NCI-H774 (cell line): Measurements from ENCODE around the gene USF1.
"Not testable (repeated sequence)": the region's sequence is repeated elsewhere in the genome, so short reads cannot be mapped to it uniquely, and the experiment has no call there.

Experiments
- DNase-seq: peaks from one replicate; lab custom pipeline; 2025; lab: John Stamatoyannopoulos, UW

USF1 gene

DNA sequence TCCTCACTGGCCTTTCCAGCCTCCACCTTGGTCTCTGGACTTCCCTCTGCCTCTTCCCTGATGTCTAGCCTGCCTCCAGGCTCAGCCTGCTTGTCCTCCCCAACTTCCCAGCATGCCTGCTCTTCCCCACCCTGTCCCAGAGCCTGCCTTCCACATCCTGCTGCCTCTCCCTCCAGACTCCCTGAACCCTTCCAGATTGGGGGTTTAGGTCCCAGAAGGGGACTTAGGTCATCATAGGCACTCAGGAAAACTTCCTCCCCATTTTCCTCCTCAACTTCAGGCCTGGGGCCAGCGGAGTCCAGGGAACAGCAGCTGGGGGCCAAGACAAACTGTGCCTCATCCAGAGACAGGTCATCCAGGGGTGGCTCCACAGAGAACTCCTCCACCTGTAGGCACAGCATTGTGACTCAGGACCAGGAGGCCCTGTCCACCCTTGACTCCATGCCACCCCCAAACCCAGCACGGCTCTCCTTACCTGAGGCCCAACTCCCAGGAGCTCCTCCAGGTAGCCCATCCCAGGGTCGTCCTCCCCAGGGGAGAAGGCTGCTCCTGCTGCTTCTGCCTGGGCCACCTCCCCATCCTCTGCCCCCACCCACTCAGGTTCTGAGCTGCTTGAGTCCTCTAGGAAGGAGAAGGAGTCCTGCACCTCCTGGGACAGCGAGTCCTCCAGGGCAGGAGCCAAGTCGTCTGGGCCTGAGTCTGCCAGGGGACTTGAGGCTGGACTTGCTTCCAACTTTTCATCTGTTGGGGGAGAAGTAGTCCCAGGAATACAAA lies 3.4 kb upstream of the USF1 start:
- DNase-seq = no peak

DNA sequence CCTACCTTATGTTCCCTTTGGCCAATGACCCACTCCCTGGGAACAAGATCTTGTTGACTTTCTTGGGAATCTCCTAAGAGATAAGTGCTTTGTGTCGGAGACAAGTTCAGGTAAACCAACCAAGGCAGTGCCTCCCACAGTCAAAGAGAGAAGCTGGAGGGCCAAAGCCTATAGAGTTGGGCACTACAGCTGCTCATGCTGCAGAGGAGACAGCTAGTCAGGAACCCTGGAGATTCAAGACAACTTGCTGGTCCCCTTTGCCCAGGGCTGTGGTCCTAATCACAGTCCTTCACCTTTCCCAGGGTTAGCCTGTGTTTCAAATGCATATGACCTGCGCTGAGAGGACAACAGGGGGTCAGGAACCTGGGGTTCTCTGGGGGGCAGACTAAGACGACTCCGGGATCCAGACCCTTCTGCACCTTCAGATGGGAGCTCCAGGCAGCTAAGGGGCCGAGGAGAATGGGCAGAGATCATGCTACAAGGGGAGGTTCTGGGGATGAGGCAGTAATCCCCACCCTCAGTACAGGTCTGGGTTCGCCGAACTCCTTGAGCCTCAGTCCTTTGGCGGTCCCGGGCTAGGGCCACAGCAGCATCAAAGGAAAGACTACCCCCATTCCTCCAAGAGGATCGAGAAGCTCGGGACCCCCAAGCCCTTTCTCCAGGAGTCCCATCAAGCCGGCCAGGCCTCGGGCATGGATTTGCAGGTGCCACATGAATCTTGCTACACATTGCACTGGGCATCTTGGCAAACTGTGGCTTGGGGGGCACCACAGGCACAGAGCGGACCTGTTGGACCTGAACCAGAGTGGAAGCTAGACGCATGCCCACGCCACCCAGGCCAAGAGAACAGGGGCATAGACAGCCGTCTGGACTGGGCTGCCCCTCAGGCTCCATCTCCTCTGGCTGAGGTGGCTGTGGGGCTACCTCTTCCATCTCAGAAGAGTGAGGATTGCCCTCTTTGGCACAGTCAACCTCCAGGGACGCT lies 2.0 kb upstream of the USF1 start:
- DNase-seq = no peak

DNA sequence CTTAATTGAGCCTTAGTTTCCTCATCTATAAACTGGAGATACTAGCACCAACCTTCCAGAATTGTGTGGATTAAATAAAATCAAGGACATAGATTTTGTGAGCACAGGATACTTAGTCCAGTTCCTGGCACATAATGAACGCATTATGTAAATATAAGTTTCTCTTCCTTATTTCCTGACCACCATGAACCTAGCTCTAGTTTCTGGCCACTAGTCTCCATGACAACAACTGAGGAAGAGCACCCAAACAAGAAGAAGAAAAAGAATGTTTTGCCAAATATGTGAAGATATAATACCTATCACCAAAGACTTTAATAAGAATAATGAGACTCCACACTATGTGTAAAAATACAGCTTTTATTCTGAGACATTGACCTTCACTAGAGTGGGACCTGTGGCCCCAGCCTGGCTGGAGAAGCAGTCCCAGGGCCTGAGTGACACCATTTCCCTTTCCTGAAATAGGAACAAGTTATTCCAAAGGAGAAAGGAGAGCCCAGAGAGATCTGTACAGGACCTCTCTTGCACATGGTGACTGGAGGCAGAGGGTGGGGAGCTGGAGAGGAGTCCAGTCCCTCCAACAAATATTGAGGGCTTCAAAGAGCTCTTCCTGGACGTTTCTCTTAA lies 940 bp upstream of the USF1 start:
- DNase-seq = no peak

DNA sequence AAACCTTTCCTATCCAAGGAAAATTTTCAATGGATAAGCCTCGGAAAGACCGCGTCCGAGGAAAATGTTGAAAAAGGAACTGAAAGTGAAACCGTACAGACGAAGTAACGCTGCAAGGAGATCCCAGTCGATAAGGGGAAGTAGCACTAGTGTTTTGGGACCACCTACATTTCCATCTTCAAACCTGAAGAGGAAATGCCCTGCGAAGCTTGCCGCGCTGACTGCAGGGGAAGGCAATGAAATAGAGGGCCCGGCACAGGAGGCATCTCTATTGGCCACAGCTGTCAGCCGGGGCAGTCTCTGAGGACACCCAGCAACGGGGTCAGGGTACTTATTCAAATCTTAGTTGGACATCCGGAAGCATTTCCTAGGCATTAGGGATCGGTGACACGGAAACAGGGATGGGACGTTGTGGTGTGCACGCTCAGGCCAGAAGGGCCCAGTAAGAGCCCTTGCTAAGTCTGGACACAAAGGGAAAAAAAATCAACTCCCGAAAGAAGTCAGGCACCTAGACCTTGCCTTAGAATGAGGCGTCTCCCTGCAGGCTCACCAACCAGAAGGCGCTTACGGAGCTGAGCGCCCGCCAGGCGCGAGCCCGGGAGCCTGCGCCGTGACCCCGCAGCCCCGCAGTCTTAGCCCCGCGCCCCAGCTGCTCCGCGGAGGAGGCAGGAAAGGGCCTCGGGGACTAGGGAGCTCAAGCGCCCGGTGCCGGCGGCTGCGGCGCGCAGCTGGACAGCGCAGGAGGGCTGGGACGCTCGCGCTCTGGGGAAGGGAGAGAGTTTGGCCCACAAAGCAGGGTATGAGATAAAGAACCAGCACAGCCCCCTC lies 655 bp downstream of the USF1 start:
- DNase-seq = peak; percentile 40

DNA sequence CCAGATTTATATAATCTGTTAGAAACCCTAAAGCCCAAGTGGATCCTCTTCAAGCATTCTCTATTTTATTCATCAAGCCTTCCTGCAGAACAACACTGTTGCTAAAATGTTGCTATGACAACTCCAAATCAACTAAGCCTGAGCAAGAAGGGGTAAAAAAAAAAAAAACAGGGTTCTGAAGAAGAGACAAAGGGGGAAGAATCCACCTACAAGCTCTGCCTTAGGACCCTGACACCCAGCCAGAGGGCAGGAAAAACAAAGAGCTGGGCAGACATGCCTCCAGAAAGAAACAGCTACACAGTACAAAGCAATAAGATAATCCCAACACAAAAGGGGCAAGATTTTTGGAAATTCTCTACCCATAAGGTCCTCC lies 1.3 kb downstream of the USF1 start:
- DNase-seq = no peak

DNA sequence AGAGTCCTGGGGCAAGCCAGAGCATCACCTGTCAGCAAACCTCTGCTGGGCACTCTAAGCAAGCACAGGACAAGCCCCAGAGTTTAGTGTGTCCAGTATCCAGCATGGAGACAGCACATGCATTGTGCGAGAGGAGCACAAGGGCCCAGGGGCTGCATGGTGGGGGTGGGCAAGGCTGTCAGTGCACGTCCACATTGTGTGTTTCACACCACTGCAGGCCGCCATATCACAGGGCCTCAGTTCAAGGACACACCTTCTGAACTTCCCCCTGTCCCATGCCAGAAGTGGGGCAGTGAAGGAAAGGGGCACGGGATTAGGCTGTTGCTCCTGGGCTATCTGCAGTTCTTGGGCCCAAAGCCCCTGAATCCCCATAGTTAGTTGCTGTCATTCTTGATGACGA lies 6.2 kb downstream of the USF1 start:
- DNase-seq = no peak

DNA sequence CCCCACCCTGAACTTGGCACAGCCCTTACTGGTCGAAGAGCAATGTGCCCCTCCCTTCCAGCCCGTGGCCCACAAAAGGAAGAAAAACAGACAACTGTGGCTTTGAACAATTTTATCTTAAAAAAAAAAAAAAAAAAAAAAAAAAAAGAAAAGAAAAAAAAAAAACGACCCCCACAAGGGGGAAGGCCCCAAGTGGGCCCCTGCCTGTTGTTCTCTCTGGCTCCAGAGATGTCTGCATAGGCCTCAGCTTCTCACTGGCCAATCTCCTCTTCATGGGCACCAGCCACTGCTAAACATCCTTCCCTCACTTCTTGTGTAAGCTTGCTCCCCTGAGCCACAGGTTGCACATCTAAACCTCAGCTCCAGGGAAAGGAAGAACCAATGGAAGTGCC lies 6.6 kb downstream of the USF1 start:
- no peak for DNase-seq

DNA sequence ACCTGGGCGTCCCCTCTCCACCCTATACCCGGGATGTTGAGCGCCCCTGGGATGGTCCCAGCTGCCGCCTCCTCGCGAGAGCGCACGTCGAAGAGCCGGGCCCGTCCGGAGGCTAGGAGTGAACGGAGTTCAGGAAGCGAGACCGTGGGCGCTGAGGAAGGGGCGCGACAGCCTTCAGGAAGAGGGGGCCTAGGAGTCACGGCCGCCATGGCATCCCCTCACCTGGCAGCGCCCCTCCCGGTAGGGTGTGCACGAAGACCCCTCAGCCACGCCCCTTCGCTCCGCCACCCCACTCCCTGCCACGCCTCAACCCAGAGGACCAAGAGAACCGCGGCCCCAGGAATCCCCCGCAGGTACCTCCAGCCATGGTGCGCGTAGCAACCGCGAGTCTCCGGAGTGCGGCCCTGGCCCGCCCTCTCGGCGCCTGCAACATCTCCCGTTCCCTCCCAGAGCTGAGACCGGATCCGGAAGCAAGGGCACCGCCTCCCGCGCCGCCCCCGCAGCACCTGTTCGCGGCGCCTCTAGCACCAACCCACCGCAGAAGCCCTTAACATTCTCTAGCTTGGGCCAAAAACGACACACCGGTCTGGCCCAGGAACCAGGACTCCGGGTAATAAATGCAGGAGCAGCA lies 7.1 kb downstream of the USF1 start, which contains the start of gene TSTD1:
Gene TSTD1 (minus strand): TSS at position 442 of the 631 bp plus-strand sequence. CDS start 75 bp downstream, at position 367.
- peak; percentile 78 for DNase-seq

DNA sequence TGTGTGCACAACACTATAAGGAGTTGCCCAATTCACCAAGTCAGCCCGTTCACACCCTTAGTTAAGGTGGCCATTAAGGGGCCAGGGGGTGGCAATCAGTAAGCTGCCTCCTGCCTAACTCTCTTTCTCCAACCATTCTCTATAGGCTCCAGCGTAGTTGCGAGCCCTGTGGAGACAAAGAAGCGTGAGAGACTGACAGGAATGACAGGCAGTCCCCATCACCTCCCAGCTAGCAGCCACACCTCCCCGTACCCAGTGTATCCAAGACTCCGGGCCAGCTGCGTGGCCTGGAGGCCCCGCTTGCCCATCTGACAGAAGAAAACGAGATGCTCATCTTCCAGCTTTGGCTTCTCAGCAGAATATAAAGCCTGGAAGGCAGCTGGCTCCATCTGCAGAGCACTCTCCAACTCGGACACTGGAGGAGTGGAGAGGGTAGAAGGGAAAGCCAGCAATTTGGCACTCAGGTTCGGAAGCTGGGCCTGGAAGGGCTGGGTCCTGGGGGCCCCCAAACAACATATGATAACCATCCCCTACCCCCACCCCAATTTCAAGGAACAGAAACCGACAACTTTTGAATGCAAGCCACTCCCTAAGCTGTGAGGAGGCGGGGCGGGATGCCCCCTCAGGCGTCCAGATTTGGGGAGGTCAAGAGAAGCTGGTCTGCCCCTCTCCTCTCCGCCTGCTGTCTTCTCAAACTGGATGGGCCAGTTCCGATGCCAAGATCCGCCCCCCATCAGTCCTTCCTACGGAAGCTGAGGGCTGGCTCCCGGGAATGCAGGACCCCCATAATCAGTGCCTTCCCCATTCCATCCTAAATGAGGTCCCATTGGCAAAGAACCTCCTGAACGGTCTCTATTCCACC lies 7.9 kb downstream of the USF1 start:
- DNase-seq = no peak

DNA sequence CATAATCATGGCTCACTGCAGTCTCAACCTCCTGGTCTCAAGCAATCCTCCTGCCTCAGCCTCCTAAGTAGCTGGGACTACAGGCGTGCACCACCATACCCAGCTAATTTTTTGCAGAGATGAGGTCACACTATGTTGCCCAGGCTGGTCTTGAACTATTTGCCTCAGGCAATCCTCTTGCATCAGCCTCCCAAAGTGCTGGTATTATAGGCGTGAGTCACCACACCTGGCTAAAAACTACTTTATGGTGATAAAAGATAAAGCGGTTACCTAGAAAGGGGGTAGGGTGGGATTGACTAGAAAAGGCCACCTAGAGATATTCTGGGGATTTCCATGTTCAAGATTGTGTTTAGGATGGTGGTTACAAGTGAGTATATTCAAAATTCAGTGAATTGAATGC lies 12.0 kb downstream of the USF1 start:
- no peak for DNase-seq

DNA sequence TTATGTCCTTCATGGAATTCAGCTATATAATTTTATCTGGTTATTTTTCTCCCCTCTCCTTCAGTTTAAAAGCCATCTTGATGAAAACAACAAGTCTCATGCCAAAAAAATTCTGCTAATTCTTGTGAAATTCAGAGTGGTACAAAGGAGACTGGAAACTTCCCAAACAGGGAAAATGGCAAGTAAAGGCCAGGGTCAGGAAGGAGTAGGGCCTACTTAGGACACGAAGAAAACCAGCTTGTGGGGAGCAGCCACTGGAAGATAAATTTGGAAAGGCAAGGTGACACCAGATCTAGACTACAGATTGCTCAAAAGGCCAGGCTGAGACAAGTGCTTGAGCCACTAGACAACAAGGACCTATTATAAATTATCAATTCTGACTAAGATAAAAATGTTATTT lies 13.4 kb downstream of the USF1 start:
- no peak for DNase-seq

DNA sequence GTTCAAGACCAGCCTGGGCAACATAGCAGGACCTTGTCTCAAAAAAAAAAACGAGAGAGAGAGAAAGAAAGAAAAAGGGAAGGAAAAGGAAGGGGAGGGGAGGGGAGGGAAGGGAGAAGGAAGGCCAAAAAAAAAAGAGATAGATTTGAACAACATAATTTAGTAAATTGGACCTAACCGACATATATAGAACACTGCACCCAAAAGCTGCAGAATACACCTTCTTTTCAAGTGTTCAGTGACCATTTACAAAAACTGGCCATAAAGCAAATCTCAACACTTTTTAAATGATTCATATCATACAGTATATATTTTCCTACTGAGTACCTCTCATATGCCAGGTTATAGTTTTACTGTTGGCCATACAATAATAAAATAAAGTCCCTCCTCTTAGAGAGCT lies 13.9 kb downstream of the USF1 start:
- DNase-seq = no peak

DNA sequence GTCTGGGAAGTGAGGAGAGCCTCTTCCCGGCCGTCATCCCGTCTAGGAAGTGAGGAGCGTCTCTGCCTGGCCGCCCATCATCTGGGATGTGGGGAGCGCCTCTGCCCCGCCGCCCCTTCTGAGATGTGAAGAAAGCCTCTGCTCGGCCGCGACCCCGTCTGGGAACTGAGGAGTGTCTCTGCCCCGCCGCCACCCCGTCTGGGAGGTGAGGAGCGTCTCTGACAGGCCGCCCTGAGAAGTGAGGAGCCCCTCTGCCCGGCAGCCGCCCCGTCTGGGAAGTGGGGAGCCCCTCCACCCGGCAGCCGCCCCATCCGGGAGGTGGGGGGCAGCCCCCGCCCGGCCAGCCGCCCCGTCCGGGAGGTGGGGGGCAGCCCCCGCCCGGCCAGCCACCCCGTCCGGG lies 16.3 kb downstream of the USF1 start:
- DNase-seq = not testable (repeated sequence)

DNA sequence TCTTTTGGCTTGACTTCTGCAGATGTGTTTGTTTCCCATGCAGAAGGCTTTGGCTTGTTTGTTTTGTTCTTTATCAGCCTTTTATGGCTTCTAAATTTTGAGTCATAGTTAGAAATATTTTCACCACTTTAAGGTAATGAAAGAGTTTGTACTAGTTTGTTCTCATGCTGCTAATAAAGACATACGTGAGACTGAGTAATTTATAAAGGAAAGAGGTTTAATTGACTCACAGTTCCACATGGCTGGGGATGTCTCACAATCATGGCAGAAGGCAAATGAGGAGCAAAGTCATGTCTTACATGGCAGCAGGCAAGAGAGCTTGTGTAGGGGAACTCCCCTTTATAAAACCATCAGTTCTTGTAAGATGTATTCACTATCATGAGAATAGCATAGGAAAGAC lies 18.8 kb downstream of the USF1 start:
- not testable (repeated sequence) for DNase-seq

DNA sequence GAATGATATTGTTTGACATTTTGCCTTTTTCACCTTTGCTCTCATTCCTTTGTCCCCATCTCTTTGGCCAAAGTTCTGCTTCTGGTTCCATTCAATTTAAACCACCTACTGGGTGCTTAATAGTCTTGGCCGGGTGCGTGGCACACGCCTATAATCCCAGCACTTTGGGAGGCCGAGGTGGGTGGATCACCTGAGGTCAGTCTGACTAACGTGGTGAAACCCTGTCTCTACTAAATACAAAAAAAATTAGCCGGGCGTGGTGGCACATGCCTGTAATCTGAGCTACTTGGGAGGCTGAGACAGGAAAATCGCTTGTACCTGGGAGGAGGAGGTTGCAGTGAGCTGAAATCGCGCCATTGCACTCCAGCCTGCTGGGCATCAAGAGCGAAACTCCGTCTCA lies 23.3 kb downstream of the USF1 start:
- not testable (repeated sequence) for DNase-seq

DNA sequence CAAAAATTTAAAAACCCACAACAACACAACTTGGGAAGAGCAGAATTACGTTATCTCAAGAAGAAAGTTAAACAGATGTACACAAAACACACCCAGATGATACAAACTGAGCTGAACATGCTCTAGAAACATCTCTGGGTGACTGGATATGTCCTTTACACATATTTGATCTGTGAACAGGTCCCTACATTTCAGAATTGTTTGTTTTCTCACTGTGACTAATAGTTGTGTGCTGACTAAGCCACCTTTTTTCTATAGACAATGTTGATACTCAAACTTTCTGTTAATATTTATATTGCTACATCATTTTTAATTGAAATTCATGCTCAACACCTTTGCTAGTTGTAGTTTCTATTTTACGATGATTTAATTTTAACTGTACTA lies 23.8 kb downstream of the USF1 start:
- no peak for DNase-seq

DNA sequence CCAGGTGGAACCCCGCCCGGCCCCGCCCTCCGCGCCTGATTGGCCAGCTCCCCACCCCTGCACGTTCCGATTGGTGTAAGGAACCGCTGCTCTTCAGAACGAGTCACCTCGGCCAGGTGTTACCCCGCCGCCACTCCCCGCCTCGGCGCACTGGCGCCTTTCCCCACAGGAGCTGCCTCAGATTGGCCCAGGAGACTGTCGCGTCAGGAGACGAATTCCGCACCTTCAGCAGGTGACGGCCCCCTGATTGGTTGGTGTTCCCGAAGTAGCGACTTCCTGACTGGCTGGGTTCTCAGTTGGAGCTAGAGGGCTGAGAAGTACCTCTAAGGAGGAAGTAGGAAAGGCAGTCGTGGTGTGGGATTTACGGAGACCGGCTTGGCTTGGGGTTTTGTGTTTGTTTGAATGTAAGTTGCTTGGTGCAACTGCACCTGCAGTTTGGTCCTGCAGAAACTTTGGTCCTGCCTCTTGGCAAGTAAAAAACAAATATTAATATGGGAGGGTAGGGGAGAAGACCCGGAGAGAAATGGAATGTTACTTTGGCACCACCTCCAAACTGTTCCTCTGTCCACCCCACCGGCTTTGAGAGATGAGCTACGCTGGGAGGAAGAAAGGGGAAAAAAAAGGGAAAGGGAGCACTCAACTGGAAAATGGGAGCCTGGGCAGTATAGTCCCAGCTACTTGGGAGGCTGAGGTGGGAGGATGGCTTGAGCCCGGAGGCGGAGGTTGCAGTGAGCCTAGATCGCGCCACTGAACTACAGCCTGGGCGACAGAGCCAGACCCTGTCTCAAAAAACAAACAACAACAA lies 24.4 kb downstream of the USF1 start:
- DNase-seq = peak; percentile 99

DNA sequence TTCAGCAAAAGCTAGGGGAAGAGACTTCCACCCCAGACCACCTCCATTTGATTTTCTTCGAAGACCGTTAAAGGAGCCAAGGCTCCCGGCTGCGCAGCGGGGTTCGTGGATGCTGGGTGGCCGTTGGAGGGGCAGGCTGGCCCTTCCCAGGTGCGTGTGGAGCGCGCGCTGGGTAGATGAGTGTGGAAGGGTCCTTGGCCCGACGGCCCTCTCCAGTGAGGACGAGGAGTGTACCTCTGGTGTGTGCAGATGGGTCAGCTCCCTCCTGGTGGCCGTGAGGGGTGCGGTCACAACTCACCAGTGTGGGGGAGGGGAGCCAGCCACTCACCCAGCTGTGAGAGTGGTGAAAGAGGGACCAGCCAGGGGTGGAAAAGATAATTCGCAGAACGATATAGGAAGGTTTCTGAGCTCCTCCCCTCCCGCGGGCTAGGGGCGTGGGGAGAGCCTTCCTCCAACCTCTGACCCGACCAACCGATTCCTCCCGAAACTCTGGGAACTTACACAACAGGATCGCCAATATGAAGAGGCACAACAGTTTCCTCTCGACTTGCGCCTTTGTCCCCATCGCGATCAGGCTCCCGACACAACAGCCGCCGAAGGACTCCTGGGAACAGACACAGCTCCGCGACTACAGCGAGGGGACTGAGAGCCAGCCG lies 25.1 kb downstream of the USF1 start, which contains the start of gene F11R:
Gene F11R (minus strand): TSS at position 644 of the 656 bp plus-strand sequence. CDS start 79 bp downstream, at position 565.
- no peak for DNase-seq
